ENCODE data around the gene MATN1.

MATN1 gene

GRCh38 chr1:30757352-30758120 lies 34.2 kb upstream of the MATN1 start, which contains the start of gene LAPTM5:
TSS of gene LAPTM5 (minus strand) at chr1:30757774. CDS start at chr1:30757745, 29 bp downstream.
- DNase-seq (ENCODE audit: low read depth): peak; percentile 62

- peak; percentile 82 for DNase-seq (ENCODE audit: low read depth)
Measured at GRCh38 chr1:30756545-30757351, 33.4 kb upstream of the MATN1 start.

GRCh38 chr1:30756206-30756544 lies 32.8 kb upstream of the MATN1 start:
- no peak for DNase-seq (ENCODE audit: low read depth)

- no peak for DNase-seq (ENCODE audit: low read depth)
Measured at GRCh38 chr1:30755746-30756145, 32.4 kb upstream of the MATN1 start.

GRCh38 chr1:30755334-30755733 lies 31.9 kb upstream of the MATN1 start:
- DNase-seq (ENCODE audit: low read depth): no peak

GRCh38 chr1:30754684-30755171 lies 31.3 kb upstream of the MATN1 start:
- DNase-seq (ENCODE audit: low read depth): no peak

- DNase-seq (ENCODE audit: low read depth): no peak
Measured at GRCh38 chr1:30753660-30754123, 30.3 kb upstream of the MATN1 start.

- DNase-seq (ENCODE audit: low read depth): no peak
Measured at GRCh38 chr1:30753118-30753517, 29.7 kb upstream of the MATN1 start.

GRCh38 chr1:30752651-30752908 lies 29.2 kb upstream of the MATN1 start:
- DNase-seq (ENCODE audit: low read depth): no peak

GRCh38 chr1:30751830-30752650 lies 28.7 kb upstream of the MATN1 start:
- DNase-seq (ENCODE audit: low read depth): no peak

- DNase-seq (ENCODE audit: low read depth): no peak
Measured at GRCh38 chr1:30750731-30751291, 27.4 kb upstream of the MATN1 start.

GRCh38 chr1:30749691-30750583 lies 26.6 kb upstream of the MATN1 start:
- peak; percentile 81 for DNase-seq (ENCODE audit: low read depth)

- DNase-seq (ENCODE audit: low read depth): no peak
Measured at GRCh38 chr1:30748699-30749401, 25.5 kb upstream of the MATN1 start.

- no peak for DNase-seq (ENCODE audit: low read depth)
Measured at GRCh38 chr1:30748098-30748698, 24.8 kb upstream of the MATN1 start.

GRCh38 chr1:30747033-30748008 lies 23.9 kb upstream of the MATN1 start:
- no peak for DNase-seq (ENCODE audit: low read depth)

- no peak for DNase-seq (ENCODE audit: low read depth)
Measured at GRCh38 chr1:30746212-30747032, 23.0 kb upstream of the MATN1 start.

GRCh38 chr1:30745834-30746208 lies 22.4 kb upstream of the MATN1 start:
- no peak for DNase-seq (ENCODE audit: low read depth)
